ENCODE results near the gene EXOC6B.

EXOC6B gene

DNA sequence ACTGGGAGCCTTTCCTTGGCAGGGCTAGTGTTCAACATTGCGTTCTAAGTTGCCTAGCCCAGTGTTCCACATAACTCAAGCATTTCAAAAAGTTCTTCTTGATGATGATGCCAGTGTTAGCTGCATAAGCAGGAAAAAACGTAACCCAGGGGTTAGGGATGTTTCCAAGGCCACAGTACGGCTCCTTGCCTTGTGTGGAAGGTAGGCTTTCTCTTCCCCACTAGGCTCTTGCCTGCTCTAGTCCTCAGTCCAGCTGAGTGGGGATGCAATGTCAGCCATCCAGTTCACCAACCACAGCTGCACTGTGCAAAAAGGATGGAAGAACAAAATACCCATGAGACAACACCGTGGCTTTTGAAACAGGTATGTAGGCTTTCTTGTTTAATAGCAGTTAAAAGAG, 650.2 kb downstream of the EXOC6B start:
- no peaks in the 10 kb centered on the region for H3K4me1 Mint-ChIP-seq
- no peak overlapping the region for H3K4me3 Mint-ChIP-seq
- ATAC-seq: no peak
- no peak for DNase-seq
- H3K27ac Mint-ChIP-seq: no peak overlapping the region
- no peaks in the 10 kb centered on the region for H3K9me3 Mint-ChIP-seq
- no peaks in the 10 kb centered on the region for H3K27me3 Mint-ChIP-seq

GRCh38 chr2:72173640-72174321, 652.1 kb downstream of the EXOC6B start:
- Mint-ChIP-seq H3K4me1 (no peaks in the 10 kb centered on the region), H3K27me3 (no peaks in the 10 kb centered on the region), H3K27ac (no peak overlapping the region), H3K9me3 (no peaks in the 10 kb centered on the region), H3K4me3 (no peak overlapping the region)
- DNase-seq: no peak
- ATAC-seq: peak; percentile 18

DNA sequence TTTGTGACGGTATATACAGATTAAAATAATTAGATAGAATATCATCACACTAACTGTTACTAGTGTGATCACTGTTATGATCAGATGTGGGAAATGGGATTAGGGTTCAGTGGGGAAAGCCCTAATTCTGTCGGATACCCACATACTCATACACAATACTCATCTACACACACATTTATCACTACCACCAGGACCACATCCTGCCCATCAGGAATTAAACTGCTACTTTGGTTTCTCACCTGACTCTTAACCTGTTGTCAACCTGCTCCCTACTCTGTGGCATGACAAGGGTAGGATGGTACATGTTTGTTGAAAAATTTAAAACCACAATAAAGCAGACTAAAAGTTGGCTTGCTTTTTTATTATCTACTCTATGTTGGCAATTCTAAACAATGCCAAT, 653.4 kb downstream of the EXOC6B start:
- H3K4me3 Mint-ChIP-seq: no peak overlapping the region
- no peaks in the 10 kb centered on the region for H3K4me1 Mint-ChIP-seq
- DNase-seq: no peak
- H3K27me3 Mint-ChIP-seq: no peaks in the 10 kb centered on the region
- peak; percentile 69 for ATAC-seq
- H3K27ac Mint-ChIP-seq: no peak overlapping the region
- no peaks in the 10 kb centered on the region for H3K9me3 Mint-ChIP-seq

DNA sequence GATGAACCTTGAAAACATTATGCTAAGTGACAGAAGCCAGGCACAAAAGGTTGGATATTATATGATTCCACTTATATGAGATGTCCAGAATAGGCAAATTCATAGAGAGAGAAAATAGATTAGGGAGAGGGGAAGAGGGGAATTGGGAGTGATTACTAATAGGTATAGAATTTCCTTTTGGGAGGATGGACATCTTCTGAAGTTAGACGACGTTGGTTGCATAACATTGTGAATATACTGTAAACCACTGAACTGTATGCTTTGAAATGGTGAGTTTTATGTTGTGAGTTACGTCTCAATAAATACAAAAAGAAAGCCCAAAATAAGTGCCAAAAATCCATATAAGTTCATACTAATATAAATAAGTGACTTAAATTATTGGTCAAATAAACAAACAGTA, 659.6 kb downstream of the EXOC6B start:
- ATAC-seq (no peak), DNase-seq (no peak)
- Mint-ChIP-seq H3K4me1 (no peaks in the 10 kb centered on the region), H3K27ac (peak overlapping the region in 1 of 2 donors; percentile 49), H3K27me3 (peaks cover 12% of the 10 kb centered on the region), H3K4me3 (no peak overlapping the region), H3K9me3 (no peaks in the 10 kb centered on the region)

GRCh38 chr2:72165792-72166191, 660.0 kb downstream of the EXOC6B start:
- H3K4me3 Mint-ChIP-seq: no peak overlapping the region
- no peaks in the 10 kb centered on the region for H3K4me1 Mint-ChIP-seq
- H3K27ac Mint-ChIP-seq: no peak overlapping the region
- no peak for ATAC-seq
- H3K27me3 Mint-ChIP-seq: peaks cover 17% of the 10 kb centered on the region
- H3K9me3 Mint-ChIP-seq: no peaks in the 10 kb centered on the region
- no peak for DNase-seq

GRCh38 chr2:72162574-72162973, 663.3 kb downstream of the EXOC6B start:
- H3K27ac Mint-ChIP-seq: no peak overlapping the region
- DNase-seq (no peak), ATAC-seq (no peak)
- H3K27me3 Mint-ChIP-seq: peaks cover 47% of the 10 kb centered on the region
- H3K4me1 Mint-ChIP-seq: no peaks in the 10 kb centered on the region
- no peak overlapping the region for H3K4me3 Mint-ChIP-seq
- H3K9me3 Mint-ChIP-seq: no peaks in the 10 kb centered on the region

DNA sequence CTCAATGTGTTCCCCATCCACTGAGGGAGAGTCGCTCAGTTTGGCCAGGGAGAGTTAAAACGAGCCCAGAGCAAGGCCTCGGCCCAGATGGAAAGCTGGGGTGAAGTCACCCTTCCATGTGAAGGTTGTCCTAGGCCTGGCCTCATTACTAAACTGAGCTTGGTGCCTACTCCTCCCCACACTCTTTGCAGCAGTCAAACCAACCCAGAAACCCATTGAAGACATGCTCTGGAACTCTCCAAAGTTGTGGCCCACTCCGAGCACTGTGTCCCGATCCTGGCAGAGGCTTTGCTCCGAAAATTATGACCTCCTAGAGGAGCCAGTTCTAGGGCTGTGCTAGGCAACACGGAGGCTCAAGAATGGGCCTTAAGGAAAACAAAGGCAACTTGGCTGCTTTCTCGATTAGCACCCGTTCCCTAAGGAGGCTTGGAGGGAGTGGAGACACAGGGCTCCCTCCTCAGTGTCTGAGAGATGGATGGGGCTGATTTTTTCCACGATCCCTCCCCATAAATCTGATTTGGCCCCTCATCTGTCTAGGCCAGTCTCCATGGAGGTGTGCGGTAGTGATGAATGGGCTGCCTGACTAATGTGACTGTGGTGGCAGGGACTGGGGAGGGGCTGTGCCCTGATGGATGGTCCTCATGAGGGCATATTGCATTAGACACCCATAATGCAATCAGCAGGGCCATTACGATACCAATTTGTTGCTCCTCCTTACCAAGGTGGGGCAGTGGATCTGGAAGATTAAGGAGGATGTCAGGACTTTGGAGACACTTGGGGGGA, 666.4 kb downstream of the EXOC6B start:
- no peak for ATAC-seq
- Mint-ChIP-seq H3K27ac (no peak overlapping the region), H3K4me1 (no peaks in the 10 kb centered on the region), H3K27me3 (peaks cover 69% of the 10 kb centered on the region), H3K4me3 (no peak overlapping the region), H3K9me3 (no peaks in the 10 kb centered on the region)
- no peak for DNase-seq

DNA sequence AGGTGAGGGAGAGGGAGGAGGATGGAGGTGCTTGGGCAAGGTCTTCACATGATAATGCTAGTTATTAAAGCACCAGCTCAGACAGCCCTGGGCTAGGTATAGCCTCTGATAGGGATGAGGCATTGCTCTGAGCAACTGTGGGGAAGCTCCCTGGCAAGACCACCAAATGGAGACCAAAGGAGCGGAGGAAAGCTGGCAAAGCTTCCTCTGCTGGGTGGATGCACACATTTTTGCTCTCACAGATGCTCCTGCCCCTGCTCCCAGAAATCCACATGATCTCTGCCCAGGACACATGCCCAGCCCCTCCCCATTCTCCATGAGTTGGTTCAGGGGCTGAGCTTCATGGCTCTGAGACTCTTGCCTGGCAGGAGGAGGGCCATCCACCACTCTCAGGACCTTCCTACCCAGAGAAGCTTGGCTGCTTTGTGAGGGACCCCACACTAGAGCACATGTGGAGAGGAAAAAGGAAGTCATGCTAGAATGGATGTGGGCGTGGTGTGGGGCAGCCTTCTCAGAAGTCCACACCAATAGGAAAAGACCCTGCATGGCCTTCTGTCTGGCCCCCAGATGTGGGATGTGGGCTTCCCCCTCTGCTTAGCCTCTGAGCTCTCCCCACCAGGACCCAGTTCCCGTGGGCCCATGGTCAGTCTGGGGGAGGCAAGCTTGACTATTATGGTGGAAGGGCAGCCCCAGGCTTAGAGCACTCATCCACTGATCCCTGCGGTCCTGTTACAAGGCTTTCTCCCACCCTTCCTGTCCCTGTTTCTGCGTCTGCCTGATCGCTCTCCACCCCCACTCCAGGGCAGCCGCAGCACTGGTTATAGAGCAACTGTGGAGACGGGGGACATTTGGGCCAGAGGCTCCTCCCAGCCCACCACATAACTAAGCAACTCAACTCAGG, 667.7 kb downstream of the EXOC6B start:
- ATAC-seq: no peak
- Mint-ChIP-seq H3K9me3 (no peaks in the 10 kb centered on the region), H3K27ac (peak overlapping the region in 1 of 2 donors; percentile 37), H3K27me3 (peaks cover 78% of the 10 kb centered on the region), H3K4me3 (no peak overlapping the region), H3K4me1 (no peaks in the 10 kb centered on the region)
- DNase-seq: no peak

- Mint-ChIP-seq H3K27me3 (peaks cover 90% of the 10 kb centered on the region), H3K4me3 (no peak overlapping the region), H3K9me3 (no peaks in the 10 kb centered on the region), H3K27ac (no peak overlapping the region), H3K4me1 (no peaks in the 10 kb centered on the region)
- no peak for ATAC-seq
- no peak for DNase-seq
Measured at GRCh38 chr2:72156872-72157271, 669.0 kb downstream of the EXOC6B start.

GRCh38 chr2:72155737-72156136, 670.1 kb downstream of the EXOC6B start:
- Mint-ChIP-seq H3K9me3 (no peaks in the 10 kb centered on the region), H3K4me1 (no peaks in the 10 kb centered on the region), H3K27ac (no peak overlapping the region), H3K4me3 (no peak overlapping the region), H3K27me3 (peaks cover 93% of the 10 kb centered on the region)
- DNase-seq (no peak), ATAC-seq (no peak)

DNA sequence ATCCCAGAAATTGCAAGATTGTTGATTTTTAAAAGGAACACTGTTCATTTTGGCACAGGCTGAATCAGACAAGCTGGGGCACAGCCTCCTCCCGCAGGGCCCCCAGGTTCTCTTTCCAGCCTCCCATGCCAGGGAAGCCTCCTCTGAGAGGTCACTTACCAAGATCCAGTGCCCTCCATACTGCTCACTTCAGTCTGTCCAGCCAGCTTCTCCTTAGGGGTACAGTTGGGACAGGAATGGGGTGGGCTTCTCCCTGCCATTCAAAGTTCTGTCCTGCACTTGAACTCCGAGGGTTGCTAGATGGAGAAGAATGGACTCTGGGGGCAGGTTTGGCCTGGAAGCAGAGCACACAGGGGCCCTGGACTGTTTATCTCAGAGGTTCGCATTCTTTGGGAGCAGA, 670.7 kb downstream of the EXOC6B start:
- no peak for ATAC-seq
- Mint-ChIP-seq H3K4me1 (peaks cover 5% of the 10 kb centered on the region), H3K9me3 (no peaks in the 10 kb centered on the region), H3K4me3 (no peak overlapping the region), H3K27ac (no peak overlapping the region), H3K27me3 (peaks cover 93% of the 10 kb centered on the region)
- DNase-seq: no peak

- DNase-seq (no peak), ATAC-seq (no peak)
- H3K4me3 Mint-ChIP-seq: no peak overlapping the region
- H3K27ac Mint-ChIP-seq: no peak overlapping the region
- peaks cover 93% of the 10 kb centered on the region for H3K27me3 Mint-ChIP-seq
- no peaks in the 10 kb centered on the region for H3K9me3 Mint-ChIP-seq
- H3K4me1 Mint-ChIP-seq: peaks cover 12% of the 10 kb centered on the region
Measured at GRCh38 chr2:72154386-72154975, 671.4 kb downstream of the EXOC6B start.

GRCh38 chr2:72153924-72154323, 671.9 kb downstream of the EXOC6B start:
- H3K9me3 Mint-ChIP-seq: no peaks in the 10 kb centered on the region
- no peak overlapping the region for H3K4me3 Mint-ChIP-seq
- DNase-seq (no peak), ATAC-seq (no peak)
- peaks cover 18% of the 10 kb centered on the region for H3K4me1 Mint-ChIP-seq
- peaks cover 95% of the 10 kb centered on the region for H3K27me3 Mint-ChIP-seq
- no peak overlapping the region for H3K27ac Mint-ChIP-seq

GRCh38 chr2:72153026-72153791, 672.6 kb downstream of the EXOC6B start:
- no peak for DNase-seq
- Mint-ChIP-seq H3K27me3 (peaks cover 95% of the 10 kb centered on the region), H3K4me3 (no peak overlapping the region), H3K4me1 (peaks cover 23% of the 10 kb centered on the region), H3K27ac (peak overlapping the region in 1 of 2 donors; percentile 56), H3K9me3 (no peaks in the 10 kb centered on the region)
- ATAC-seq: no peak

- Mint-ChIP-seq H3K9me3 (no peaks in the 10 kb centered on the region), H3K4me3 (no peak overlapping the region), H3K4me1 (peaks cover 42% of the 10 kb centered on the region), H3K27ac (no peak overlapping the region), H3K27me3 (peaks cover 96% of the 10 kb centered on the region)
- DNase-seq (peak in 1 of 2 donors; percentile 7), ATAC-seq (no peak)
Measured at GRCh38 chr2:72150861-72151356, 674.9 kb downstream of the EXOC6B start.

Measured in stimulated activated naive CD8-positive, alpha-beta T cell treated with anti-CD3 and anti-CD28 coated beads, Interleukin-15, amount 100 ng/mL, for 72 hours (primary cell).